GM21529 (cell line): ENCODE measurements around the gene HCRTR2.
"Not testable (repeated sequence)": the region's sequence is repeated elsewhere in the genome, so short reads cannot be mapped to it uniquely, and the experiment has no call there.

Source experiments
- ATAC-seq: cut with Tn5 transposase; IDR thresholded peaks from one replicate; pipeline ENCODE4 v1.9.1; 2021; ENCODE audit not compliant: unreplicated experiment

Gene HCRTR2

GRCh38 chr6:55212156-55212555 is 37.8 kb downstream of the HCRTR2 start:
- ATAC-seq = no peak

- no peak for ATAC-seq
These were observed 46.6 kb downstream of the HCRTR2 start for GRCh38 chr6:55220961-55221360.

- ATAC-seq = no peak
These were observed 53.5 kb downstream of the HCRTR2 start for GRCh38 chr6:55227862-55228261.

GRCh38 chr6:55239099-55239498 is 64.8 kb downstream of the HCRTR2 start:
- no peak for ATAC-seq

GRCh38 chr6:55240975-55241605 is 66.8 kb downstream of the HCRTR2 start:
- ATAC-seq = not testable (repeated sequence)

DNA sequence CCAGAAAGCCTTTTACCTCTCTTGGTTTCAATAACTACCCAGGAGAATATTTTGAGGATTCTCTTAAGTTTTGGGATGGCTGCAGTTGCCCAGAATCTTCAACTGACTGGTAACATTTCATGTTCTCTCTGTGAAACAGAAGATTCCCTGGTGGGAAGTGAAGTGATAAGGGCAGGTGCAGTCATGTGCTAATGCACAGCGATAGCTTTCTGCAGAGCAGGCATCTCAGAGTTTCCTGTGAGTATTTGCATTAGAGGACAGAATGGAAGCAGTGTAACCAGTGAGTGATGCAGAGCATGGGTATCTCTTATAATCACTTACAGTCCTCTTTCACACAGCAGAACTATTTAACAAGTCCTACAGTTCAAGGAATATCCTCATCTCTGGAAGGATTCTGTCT is 76.1 kb downstream of the HCRTR2 start:
- ATAC-seq = no peak

DNA sequence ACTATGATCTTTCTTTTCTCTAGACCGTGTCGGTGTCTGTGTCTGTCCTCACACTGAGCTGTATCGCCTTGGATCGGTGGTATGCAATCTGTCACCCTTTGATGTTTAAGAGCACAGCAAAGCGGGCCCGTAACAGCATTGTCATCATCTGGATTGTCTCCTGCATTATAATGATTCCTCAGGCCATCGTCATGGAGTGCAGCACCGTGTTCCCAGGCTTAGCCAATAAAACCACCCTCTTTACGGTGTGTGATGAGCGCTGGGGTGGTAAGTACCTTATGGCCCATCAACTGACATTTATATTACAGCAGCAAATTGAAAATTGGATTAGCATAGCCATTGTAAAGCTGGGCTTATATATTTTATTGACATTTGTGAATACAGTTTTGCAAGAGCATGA is 80.8 kb downstream of the HCRTR2 start:
- no peak for ATAC-seq

- no peak for ATAC-seq
These were observed 85.9 kb downstream of the HCRTR2 start for GRCh38 chr6:55260181-55260580.

DNA sequence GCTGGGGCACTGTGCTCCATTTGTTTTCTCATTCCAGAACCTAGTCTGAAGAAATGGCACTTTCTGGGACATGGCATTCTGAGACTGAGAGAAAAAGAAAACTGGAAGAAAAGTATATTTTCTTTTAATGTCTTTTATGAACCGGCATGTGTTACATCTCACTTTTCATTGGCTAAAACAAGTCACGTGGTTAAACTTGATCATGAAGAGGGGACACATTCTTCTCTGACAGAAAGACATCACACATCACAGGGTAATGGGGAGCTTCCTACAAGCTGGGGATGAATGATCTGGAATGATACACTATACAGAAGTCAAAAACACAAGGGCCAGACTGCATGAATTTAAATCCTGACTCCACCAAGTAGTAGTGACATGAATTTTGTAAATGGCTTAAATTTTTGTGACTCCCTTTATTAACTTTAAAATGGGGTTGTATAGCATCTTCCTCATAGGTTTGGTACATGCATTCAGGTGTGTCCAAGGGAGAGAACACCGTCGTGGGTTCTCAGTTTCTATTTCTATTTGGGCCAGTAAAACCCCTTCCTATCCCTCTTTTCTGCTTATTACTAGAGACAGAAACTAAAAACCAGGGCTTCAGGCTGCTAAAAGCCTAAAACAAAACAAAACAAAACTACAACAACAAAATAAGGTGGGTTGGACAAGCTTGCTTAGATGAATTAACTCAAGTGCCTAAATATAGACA is 91.2 kb downstream of the HCRTR2 start:
- ATAC-seq = no peak

DNA sequence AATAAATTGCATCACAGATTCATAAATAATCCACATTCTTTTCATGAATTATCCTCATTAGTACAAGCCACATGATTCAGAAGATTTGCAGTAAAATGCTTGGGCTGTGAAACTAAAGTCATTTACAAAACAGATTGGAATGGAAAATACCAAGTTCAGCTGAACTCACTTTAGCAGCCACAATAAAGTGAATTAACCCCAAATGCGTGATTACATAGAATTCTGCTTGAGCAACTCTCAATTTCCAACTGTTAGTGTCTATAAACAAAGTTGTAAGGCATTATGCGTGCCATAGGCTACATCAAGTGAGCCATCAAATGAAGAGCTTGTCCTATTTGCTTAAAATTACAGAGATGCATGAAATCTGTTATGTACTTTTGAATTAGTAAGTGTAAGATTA is 92.6 kb downstream of the HCRTR2 start:
- no peak for ATAC-seq

DNA sequence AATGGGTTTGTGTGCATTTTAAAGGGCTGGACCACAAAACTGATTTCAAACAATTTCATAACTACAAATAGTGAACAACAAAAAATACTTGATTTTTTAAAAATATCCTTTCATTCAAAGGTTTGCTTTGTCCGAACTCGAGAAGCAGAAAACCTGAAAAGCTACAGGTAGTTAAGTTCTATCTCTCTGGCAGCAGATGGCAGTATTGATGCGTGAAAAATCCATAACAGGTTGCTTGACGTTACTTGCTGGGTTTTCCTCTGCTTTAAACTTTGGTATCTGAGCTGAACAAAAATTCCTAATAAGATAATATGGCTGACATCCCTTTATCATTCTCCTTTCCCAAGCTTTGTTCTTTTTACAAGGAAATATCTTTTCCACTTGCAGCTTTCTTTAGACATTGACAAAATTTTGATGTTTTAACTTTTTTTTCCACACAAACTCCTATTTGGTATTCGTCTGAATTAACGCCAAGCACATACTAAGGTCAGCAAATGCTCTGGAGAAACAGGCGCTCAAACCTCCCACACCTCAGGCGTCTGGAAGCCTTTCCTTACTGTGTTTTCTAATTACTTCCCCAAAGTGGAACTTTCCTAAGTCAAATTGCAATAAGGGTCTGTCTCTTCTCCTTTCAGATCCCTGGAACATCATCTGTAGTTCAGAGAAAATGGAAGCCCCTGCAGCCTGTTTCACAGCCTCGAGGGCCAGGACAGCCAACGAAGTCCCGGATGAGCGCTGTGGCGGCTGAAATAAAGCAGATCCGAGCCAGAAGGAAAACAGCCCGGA is 102.6 kb downstream of the HCRTR2 start:
- ATAC-seq = peak; percentile 75

GRCh38 chr6:55277646-55278045 is 103.3 kb downstream of the HCRTR2 start:
- no peak for ATAC-seq

DNA sequence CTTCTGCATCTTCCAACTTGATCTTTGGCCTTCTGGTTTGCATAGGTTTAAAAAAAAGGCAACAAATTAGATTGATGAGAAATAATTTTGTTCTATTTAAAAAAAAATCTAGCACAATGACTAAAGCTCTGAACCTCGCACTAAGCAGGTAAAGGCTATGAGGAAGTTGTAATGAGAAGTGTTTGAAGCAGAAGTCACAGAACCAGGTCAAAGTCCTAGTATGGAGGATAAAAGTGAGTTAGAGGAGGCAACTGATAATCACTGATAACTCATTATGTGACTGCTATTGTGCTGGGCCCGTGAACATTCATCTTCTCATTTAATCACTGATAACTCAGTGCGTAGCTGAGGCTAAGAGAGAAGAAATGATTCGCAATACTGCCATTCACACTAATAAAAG is 106.9 kb downstream of the HCRTR2 start:
- ATAC-seq = no peak

DNA sequence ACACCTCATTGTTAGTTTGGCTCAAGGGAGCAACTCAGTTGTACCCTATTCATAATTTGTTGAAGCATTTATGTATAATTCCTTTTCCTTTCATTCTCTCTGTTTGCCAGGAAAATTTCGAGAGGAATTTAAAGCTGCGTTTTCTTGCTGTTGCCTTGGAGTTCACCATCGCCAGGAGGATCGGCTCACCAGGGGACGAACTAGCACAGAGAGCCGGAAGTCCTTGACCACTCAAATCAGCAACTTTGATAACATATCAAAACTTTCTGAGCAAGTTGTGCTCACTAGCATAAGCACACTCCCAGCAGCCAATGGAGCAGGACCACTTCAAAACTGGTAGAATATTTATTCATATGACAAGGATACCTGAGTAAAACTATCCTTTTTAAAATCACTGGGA is 107.8 kb downstream of the HCRTR2 start:
- no peak for ATAC-seq

DNA sequence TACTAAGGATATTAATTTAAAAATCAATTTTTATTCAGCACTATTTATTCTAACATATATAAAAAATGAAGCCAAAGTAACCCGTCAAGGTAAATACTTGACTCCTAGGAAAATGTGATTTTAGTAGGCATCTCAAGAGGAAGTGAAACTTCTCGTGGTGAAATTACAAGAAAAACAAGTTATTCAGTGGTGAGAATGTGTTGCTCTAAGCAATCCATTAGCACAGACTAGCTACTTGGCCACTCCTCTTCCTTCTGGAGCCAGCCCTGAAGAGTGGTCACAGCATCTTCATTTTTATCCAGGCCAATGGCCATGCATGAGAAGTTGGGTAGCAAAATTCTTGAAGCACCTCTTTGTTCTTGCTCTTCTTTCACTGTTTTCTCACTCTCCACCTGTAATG is 112.5 kb downstream of the HCRTR2 start:
- ATAC-seq = no peak

- no peak for ATAC-seq
These were observed 116.4 kb downstream of the HCRTR2 start for GRCh38 chr6:55290736-55291135.

GRCh38 chr6:55293116-55293515 is 118.8 kb downstream of the HCRTR2 start:
- ATAC-seq = no peak

- ATAC-seq = not testable (repeated sequence)
These were observed 122.9 kb downstream of the HCRTR2 start for GRCh38 chr6:55297214-55297613.

DNA sequence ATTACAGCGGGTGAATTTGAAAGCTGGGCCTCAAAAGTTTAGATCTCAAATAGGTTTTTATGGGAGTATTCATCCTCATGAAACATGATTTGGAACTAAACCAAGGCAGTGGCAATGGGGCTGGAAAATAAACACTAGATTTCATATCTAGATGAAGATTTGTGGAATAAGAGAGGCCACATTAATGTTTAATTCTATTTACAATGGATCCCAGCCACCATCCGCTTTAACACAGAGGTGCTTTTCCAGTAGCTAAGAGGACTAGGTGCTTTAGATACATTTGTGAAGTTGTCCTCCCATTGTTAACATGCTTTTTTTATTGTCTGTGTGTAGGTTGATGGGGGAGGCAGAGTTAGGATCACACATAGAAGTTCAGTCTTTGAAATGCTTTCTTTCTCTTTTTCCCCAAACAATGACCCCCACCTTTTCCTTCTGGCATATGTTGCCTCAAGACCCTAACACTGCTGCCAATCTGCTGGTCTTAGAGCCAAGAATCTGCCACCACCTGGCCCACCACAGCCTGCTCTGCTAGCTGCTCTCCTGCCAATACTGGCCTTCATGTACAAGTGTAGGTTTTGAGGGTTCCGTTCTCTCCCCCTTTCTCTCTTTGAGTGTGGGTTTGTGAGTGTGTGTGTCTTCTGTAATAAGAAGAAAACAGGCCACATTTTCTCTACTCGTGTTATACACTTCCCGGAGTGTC is 125.1 kb downstream of the HCRTR2 start:
- no peak for ATAC-seq

- no peak for ATAC-seq
These were observed 130.4 kb downstream of the HCRTR2 start for GRCh38 chr6:55304747-55305146.

GRCh38 chr6:55319961-55320695 is 145.8 kb downstream of the HCRTR2 start:
- ATAC-seq = no peak
